Neural progenitor cell (in vitro differentiated cells): ENCODE data around the gene FAT4.

Experiments used
- CTCF ChIP-seq: fragments of 200-600 bp; sonication (generic); IDR thresholded peaks from 2 replicates; pipeline ENCODE4 v1.5.1; 2017; ENCODE audit warnings: antibody characterized with exemption, mild to moderate bottlenecking
- EZH2 ChIP-seq: fragments of 200-600 bp; sonication (generic); IDR thresholded peaks from 2 replicates; pipeline ENCODE4 v1.6.1; 2017; ENCODE audit warnings: antibody characterized with exemption, mild to moderate bottlenecking, moderate library complexity

- TF ChIP-seq CTCF (no peak), EZH2 (no peak)
These were observed 37.9 kb upstream of the FAT4 start for GRCh38 chr4:125276811-125277210.
